ENCODE data around the gene EGFLAM.

GRCh38 chr5:38494763-38495162 lies 236.4 kb downstream of the EGFLAM start:
- TF ChIP-seq CTCF (IDR thresholded peaks at IDR 0.05; ENCODE audit: poor library complexity, severe bottlenecking) (no peak), EZH2 (IDR thresholded peaks at IDR 0.05; ENCODE audit: borderline replicate concordance, insufficient read depth, low read length, poor library complexity, severe bottlenecking) (no peak), REST (IDR thresholded peaks at IDR 0.05; ENCODE audit: borderline replicate concordance) (no peak), POLR2AphosphoS5 (IDR thresholded peaks at IDR 0.05) (no peak)

Measured in neural cell (in vitro differentiated cells).